NCI-H1105 treated with DMSO at 0.1 percent for 48 hours (cell line): ENCODE measurements around the gene GJA10.

Experiments
- DNase-seq: peaks from one replicate; lab custom pipeline; 2025; lab: John Stamatoyannopoulos, UW

GJA10 gene

DNA sequence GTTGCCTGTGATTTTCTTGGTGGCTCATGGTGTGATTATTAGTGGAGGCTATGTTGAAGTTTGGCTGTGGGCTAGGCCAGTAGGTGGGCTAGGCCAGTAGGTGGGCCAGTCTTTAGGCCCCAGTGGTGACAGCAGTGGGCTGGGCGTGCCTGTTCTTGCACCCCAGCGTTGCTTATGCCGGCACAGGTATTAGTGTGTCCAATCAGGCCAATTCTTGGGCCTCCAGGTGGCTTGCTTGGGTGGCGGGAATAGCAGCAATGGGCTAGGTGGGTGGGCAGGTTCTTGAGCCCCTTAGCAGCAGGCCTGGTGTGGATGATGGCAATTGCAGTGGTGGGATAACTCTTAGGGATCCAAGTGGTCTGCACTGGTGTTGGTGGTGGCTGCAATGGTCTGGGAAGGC lies 22.9 kb downstream of the GJA10 start:
- no peak for DNase-seq

DNA sequence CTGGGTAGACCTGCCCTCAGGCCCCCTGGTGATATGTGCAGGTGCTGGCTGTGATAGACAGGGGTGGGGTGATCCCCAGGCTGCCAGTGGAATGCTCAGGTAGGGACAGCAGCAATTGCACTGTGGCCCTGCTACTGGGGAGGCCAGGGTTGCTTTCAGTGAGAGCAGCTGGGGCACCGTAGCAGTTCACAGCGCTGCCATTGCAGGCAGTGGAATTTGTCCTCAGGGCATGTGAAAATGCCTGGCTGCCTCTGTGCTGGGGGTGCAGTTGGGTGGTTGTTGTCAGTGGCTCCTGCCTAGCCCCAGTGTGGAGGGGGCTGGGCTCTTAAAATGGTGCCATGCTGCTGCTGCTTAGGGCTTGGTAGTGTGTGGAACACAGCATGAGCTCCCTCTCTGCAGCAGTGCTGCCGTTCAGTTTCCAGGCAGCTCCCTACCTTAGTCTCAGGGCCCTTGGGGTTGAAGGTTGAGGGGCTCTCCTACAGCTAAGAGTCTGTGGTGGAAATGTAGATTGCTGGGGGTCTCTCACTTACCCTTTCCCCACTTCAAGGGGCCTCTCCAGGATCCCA lies 23.6 kb downstream of the GJA10 start:
- no peak for DNase-seq

DNA sequence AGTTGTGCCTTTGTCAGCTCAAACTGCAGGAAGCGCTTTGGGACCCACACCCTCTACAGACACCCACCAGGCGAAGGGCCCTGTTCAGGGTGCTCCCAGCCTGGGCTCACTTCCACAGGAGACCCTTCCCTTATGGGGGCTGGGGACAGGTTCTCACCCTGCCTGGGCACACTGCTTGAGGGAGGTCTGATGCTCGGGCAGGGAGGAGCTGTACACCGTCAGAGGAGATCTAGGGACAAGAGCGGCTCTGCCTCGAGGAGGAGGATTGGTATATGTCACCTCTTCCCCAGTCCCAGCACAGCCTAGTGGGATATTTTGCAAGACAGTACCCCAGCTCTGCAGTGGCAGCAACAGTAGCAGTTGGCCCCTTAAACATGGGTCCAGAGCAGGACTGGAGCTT lies 26.9 kb downstream of the GJA10 start:
- no peak for DNase-seq

DNA sequence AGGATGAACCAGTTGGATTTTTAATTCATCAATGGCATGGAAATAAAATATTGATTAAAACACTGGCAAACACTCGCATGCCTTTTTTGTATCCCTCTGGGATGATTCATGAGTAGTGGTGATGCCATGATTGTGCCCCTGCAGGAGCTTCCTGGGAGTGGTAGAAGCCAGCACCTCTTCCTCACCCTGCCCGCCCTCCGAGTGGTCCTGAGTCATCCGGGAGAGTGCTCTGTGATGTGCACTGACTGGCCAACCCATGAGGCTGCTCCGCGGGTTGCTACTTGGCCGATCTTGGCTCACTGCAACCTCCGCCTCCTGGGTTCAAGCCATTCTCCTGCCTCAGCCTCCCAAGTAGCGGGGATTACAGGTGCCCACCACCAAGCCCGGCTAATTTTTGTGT lies 27.4 kb downstream of the GJA10 start:
- DNase-seq: no peak

DNA sequence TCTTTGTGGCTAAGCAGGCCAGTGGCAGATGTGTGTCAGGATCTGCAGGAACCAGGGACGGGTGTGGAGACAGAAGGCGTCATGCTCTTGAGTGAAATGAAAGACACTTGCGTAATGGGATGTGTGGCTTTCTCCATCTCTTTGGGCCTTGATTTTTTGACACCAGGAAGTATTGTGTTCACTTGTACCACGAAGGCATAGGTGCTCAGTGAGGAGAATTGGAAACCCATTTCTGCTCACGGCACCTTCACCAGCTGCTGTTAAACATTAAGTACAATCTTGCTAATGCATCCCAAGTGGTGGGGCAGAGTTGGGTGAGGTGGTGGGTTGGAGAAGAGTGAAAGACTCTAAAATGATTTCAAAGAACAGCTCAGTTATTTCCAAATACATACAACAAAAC lies 30.0 kb downstream of the GJA10 start:
- DNase-seq: no peak

DNA sequence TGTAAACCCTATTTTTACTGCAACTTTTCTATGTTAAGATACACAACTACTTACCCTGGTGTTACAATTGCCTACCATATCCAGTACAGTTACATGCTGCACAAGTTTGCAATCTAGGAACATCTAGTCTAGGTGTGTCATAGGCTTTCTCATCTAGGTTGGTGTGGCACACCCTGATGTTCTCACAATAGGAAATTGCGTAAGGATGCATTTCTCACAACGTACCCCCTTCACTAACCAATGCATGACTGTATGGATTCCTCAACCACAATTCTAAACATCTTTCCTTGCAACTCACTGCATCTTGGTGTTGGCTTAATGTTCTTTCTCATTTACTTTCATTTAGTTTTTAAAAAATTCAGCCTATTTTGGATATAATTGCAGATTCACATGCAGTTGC lies 31.6 kb downstream of the GJA10 start:
- DNase-seq: no peak

DNA sequence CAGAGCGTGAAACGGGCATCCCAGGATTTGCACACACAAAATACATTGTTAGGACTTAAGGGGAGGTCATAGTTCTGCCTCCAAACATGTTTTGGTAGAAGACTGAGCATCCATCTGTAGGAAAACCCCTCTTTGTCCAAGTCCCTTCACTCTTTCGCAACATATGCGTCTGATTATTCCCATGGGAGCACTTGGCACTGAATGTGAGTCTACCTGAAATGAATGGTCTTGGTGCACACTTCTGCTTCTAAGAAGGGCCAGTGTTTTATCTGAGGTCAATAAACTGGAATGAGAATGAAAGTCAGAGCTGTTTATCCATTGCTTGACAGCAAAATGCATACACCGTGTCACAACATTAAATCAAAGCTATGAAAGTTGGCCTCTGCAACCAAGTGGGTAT lies 33.0 kb downstream of the GJA10 start:
- no peak for DNase-seq

DNA sequence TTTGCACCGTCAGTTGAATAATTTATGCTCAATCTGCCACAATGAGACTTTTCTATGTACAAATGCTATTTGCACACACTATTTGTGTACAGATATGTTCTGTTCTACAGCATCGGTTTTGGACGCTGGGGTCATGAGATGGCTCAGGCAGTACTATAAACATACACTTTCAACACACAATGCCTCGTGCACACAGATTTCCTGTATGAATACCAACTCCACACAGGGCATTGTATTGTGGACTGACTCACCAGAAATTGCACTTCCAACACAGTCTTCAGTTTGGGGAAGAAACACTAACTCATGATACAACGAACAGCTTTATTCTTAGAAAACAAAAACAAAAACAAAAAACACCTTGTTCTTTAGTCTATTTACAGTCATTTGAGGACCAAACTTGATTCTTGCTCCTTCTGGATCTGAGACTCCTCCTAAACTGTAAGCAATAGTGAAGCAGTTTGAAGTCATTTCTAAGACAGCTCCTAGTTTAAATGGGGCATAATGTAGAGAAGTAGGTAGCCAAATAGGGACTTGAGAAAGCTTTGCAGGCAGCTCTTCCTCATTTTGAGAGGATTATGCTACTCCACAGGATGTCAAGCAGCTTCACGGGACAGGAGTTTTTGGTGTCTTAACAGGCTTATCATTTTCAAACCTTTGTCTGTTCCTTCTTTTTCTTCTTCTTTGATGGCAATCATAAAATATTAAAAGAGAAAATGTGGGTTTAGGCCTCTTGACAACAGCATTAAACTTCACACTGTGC lies 33.7 kb downstream of the GJA10 start:
- no peak for DNase-seq

DNA sequence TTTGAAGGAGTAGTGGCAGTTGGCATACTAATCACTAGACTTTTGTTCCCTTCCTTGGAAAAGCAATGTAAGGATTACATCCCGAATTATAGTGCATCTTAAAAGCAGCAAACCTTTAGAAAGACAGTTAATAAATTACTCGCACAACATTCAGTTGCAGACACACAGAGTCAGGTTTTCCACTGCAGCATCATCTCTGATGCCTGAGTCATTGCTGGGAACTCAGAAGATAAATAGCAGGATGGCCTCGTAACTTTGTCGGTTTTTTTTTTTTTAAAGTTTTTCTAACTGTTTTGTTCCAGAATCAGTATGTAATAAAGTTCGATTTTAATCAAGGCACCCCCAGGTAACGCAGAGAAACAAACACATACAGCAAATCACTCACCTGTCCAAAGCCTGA lies 34.3 kb downstream of the GJA10 start:
- DNase-seq: no peak

DNA sequence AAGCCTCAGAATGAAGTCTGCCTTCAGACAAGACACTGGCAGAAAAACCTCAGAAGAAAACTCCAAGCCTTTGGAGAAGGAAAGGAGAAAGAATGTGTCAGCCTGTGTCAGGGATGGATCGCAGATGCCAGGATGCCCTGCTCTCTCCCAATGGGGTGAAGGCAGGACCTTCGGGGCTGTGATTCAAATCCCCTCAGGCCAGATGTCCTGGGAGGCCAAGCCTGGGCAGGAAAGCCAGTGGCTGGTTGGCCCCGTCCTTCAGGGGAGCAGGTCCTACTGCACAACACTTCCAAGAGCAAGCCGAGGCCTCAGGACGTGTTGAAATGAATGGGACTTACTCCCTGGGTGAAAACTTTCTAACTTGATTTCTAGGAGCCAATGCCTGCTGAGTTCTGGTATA lies 36.5 kb downstream of the GJA10 start:
- no peak for DNase-seq

DNA sequence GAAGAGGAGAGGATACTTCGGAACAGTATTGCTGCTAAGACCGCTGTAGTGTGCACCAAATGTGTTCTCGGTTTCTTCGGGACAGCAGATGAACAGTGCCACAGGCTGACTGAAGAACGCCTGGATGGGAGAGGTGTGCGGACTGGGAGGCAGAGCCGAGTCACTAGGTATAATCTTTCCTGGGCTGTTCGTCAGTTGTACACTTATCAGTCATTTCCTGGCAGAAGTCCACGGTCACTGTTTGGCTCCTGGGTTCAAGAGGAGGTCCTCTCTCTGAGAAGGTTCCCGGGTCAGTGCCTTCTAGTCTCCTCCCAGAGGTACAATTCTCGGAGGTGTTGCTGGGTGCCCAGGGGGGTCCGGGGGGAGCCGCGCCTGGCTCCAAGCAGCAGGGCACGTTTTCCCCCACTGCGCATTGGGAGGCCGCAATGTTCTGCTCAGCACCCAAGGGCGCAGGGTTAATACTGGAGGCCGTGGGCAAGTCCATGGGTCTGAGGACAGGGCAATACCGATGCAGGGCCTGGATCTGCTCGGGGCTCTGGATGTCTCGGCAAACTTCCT lies 38.1 kb downstream of the GJA10 start:
- no peak for DNase-seq

DNA sequence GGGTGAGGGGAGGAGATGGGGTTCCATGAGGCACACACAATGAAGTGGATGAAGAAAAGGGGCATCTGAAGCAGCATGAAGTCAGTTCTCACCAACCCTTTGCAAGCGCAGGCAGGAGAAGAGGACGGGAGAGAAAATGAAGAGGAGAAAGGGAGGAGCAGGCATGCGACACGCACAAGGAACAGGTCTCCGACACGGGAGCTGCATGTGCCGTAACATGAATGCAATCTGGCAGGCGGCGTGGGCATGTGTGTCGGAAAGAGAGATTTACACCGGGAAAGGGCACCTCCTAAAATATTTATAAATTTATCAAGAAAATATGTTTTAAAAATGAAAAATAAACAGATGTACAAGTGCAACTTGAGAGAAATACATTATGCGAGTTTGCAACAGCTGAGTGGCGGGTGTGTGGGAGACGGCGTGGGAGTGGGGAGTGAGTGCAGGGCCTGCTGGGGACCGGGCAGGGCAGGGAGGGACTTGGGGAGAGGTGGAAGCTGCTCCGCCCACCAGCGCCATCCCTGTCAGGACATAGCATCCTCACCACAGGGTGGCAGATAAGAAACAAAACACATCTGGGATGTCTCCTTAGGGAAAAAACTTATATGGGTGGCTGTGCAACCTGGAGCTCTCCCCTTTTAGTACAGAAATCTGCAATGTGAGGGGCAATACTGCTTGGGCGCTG lies 40.6 kb downstream of the GJA10 start:
- no peak for DNase-seq

DNA sequence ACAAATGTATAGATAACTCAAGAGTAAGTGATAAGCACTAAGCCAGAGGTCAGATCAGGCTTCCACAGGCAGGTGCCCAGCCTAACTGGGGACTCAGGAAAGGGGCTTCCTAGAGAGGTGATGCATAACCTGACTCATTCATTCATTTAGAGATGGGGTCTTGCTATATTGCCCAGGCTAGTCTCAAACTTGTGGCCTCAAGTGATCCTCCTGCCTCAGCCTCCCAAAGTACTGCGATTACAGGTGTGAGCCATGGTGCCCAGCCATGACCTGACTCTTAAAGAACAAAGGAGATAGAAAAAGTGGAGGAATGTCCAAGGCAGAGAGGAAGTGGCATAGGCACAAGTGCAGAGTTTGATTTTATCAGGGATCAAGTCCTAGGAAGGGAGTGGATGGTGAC lies 41.9 kb downstream of the GJA10 start:
- DNase-seq: no peak

DNA sequence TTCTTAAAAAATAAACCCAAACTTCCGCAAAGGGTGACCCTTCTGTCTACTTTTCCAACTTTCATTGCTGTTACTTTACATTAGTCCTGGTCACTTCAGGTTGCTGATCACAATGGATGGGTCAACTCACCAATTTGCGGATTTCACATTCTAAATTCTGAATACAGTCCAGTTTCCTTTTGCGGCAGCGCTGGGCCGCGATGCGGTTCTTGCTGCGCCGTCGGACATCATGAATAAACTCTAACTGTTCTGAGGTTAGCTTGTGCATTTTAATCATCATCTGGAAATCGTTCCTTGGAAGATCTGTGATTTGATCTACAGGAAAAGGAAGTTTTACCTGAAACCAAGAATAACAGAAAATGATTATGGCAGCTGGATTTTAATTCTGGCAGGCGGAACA lies 43.7 kb downstream of the GJA10 start:
- no peak for DNase-seq

DNA sequence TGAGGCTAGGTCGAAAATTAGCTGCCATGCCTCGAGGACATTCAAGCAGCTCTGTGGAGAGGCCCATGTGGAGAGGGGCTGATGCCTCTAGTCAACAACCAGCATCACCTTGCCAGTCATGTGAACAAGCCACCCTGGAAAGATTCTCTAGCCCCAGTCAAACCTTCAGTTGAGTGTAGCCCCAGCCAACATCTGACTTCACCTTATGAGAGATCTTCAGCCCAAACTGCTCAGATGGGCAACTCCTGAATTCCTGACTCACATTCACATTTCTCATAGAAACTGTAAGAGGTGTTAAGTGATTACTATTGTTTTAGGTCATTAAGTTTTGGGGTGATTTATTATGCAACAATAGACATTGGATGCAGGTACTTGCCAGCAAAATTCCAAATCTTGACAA lies 44.9 kb downstream of the GJA10 start:
- DNase-seq: no peak

DNA sequence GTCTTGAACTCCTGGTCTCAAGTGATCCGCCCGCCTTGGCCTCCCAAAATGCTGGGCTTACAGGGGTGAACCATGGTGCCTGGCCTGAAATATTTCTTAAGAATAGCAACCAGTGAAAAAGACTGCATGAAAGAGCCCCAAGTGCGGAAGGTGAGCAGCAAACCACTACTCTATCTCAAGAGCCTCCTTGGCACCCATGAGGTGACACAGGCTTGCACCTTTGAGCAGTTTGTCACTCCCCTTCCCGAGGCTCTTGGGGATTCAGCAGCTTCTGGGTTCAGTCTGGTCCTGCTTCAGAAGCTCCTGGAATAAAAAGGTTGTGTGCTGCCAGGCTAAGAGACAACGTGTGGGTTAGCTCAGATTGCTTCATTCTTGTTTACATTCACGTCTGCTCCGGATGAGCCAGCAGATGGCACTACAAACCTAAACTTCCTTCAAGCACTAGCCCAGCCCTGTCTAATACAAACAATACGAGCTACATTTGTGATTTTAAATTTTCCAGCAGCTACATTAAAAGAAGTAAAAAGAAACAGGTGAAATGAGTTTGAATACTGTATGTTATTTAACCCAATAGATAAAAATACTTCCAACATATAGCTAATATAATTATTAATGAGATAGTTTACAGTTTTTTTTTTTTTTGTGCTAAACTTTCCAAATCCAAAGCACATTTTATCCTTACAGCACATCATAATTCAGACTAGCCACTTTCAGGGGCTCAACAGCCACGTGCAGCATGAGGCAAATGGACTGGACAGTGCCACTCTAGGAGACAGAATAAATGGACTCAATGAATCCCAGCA lies 46.2 kb downstream of the GJA10 start:
- DNase-seq: peak; percentile 71

DNA sequence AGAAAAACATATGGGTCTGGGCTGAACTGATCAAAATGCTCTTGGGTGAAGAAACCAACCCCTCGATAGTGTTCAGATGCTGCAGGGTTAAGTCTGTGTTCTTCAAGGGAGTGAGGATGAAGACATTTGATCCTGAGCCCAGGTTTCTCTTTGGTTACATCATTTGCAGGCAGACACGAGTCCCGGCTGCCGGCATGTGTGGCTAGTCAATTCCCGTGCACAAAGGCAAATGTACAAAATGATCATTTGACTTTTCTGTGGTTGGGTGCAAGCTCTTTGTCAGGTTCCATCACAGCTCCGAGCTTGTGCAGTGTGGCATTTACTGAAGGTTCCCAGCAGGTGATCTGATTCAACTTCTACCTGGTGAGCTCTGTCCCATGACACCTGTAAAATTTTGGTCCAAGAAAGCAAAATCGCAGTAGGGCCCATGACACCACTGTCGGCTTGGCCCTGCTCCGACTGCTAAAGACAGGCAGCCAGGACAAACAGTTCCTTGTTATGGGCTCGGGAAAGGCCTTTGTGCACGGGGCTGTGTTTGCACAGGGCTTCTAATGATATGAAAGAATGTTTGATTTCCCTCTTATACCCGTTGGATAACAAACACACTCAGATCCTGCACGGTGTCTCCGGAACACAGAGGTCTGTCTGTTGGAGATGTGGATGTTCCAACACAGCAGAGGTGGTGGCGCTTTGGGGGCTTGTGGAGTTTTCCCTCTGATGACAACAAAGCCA lies 46.9 kb downstream of the GJA10 start:
- peak; percentile 29 for DNase-seq

DNA sequence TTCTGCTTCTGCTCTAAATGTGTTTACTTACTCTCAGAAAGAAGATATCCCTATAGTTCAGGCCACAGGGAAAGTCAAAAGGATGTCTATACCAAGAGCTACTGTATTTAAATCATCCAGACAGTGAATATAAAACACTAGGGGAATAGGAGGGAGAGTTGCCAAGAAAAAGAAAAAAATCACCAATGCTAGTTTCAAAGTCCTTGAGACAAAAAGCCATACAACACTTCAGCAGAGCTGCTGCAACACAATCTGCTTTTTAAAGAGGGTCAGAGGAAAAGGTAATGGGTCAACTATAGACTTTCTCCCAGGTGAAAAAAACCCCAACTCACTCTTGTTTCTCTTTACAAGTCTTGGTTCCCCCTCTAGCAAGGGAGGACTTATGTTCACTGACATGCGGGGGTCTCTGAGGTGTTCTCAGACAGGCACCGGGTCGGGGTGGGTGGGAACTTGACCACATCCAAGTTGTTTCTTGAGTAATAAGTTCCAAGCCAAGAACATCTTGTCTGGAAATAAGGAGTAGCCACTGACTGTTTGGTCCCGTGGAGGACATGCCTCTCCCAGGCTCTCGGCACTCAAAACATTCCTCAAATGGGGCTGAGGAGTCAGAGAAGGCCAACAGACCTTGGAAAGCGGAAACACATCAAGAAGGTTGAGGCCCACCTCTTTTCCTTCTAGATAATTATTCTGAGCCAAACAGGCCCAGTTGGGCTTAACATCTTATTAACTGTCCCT lies 47.7 kb downstream of the GJA10 start:
- no peak for DNase-seq

DNA sequence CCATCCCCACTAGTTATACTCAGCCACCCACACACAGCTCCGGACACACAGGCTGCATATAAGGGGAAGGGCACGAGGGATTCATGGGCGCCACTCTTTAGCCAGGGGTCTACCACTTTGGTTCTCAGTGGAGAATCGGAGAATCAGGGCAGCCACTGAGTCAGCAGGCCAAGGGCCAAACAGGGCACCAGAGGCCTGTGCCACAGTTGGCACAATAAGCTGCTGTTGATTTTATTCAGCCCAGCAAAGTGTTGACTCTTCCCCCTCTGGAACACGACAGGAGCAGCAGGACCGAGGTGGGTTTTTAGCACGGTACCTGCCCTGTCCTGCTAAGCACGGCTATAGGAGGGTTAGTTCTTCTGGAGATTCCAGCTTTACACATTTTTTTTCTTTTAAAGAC lies 48.3 kb downstream of the GJA10 start:
- no peak for DNase-seq

DNA sequence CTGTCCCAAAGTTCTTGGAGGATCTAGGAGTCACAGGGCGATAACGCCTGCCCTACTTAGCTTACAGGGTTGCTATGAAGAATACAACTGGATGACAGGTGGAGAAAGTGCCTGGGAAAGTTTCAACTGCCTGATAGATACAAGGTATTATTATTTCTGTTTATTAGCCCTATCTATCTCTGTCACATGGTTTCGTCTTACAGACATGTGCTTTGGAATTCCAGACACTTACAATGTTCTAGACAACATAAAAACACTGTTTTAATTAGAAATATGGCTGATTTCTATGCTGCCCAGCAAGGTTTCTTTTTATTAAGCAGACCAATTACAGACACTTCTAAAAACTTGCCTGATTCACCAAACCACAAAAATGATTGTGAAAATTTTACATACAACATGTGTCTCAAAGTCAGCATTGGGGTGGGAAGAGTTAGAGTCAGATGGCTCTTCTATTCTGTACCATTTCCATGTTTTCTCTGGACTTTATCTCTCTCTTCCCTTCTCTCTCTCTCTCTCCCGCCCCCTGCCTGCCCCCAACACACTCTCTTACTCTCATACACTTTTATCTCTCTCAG lies 50.0 kb downstream of the GJA10 start:
- DNase-seq: no peak
